Colonic mucosa (tissue), 4 donors: Measurements from ENCODE around the gene COL1A1. TPM values are rescaled to one million over a fixed set of nuclear protein-coding genes. Genes with fewer than 3 reads are reported as not detected.

Source experiments
- DNase-seq: peaks from one replicate; pipeline ENCODE4 v3.0.0-alpha.2; 2020
- H3K27ac ChIP-seq: fragments of 200-600 bp; one replicate; pipeline ENCODE4 v1.8.0; 2021
- H3K27me3 ChIP-seq: fragments of 200-600 bp; one replicate; pipeline ENCODE4 v1.8.0; 2021
- H3K36me3 ChIP-seq: fragments of 200-600 bp; one replicate; pipeline ENCODE4 v1.8.0; 2021
- H3K4me1 ChIP-seq: fragments of 200-600 bp; one replicate; pipeline ENCODE4 v1.8.0; 2021; ENCODE audit warnings: mild to moderate bottlenecking
- H3K4me3 ChIP-seq: fragments of 200-600 bp; one replicate; pipeline ENCODE4 v1.8.0; 2021
- H3K9ac ChIP-seq, 2 donors: one replicate each; pipeline ENCODE4 v1.7.0; 2013; ENCODE audit warnings: control low read depth in 2 of 2, low read depth in 2 of 2, low read length in 2 of 2
- H3K9me3 ChIP-seq: fragments of 200-600 bp; one replicate; pipeline ENCODE4 v1.8.0; 2021
- CTCF ChIP-seq: fragments of 200-600 bp; IDR thresholded peaks from one replicate; pipeline ENCODE4 v1.8.0; 2022; ENCODE audit warnings: antibody characterized with exemption, mild to moderate bottlenecking
- intact Hi-C: fragments of 100-400 bp; cut with DNase I; formaldehyde crosslinking; loops from one replicate; pipeline ENCODE4 v1.14.1; 2022
- total RNA-seq, 2 donors: library from RNA; stranded (reverse); fragmentation: NEBNext Ultra II Directional in 1 of 2; extraction: Animal tissue kit (Norgen Biotek cat#: 25700) in 1 of 2; gene quantifications; one replicate each; pipeline ENCODE4 v1.2.1, GENCODE V29; 2021
- donor health status: healthy.
- donor health status: DM: no; HTN: no; CAD: no.
- donor health status: DM: no; HTN: no; CAD: no.

COL1A1 gene
- total RNA-seq, 2 donors from 2014 or later = 74.7 to 127 TPM

GRCh38 chr17:50181591-50182560 lies 19.6 kb downstream of the COL1A1 start:
- Histone ChIP-seq H3K9ac (no peak overlapping the region), H3K4me1 (peaks cover 6% of the 10 kb centered on the region), H3K9me3 (no peaks in the 10 kb centered on the region), H3K4me3 (no peak overlapping the region), H3K27ac (no peak overlapping the region), H3K27me3 (no peaks in the 10 kb centered on the region), H3K36me3 (no peaks in the 10 kb centered on the region)
- intact Hi-C loops = no loop called here
- no peak for TF ChIP-seq CTCF
- no peak for DNase-seq

- peaks cover 6% of the 10 kb centered on the region for H3K4me1 ChIP-seq
- H3K27me3 ChIP-seq = no peaks in the 10 kb centered on the region
- TF ChIP-seq CTCF = no peak
- no peak overlapping the region for H3K4me3 ChIP-seq
- DNase-seq = no peak
- intact Hi-C loops = no loop called here
- H3K9ac ChIP-seq = no peak overlapping the region
- no peak overlapping the region for H3K27ac ChIP-seq
- H3K36me3 ChIP-seq = no peaks in the 10 kb centered on the region
- H3K9me3 ChIP-seq = no peaks in the 10 kb centered on the region
Measured at GRCh38 chr17:50181144-50181543, 20.3 kb downstream of the COL1A1 start.

GRCh38 chr17:50180620-50181019 lies 20.8 kb downstream of the COL1A1 start:
- DNase-seq = no peak
- H3K27ac ChIP-seq = no peak overlapping the region
- H3K36me3 ChIP-seq = no peaks in the 10 kb centered on the region
- H3K4me1 ChIP-seq = peaks cover 6% of the 10 kb centered on the region
- no peak overlapping the region for H3K4me3 ChIP-seq
- no peak for TF ChIP-seq CTCF
- intact Hi-C loops = no loop called here
- H3K27me3 ChIP-seq = no peaks in the 10 kb centered on the region
- H3K9ac ChIP-seq = no peak overlapping the region
- no peaks in the 10 kb centered on the region for H3K9me3 ChIP-seq

GRCh38 chr17:50180111-50180510 lies 21.3 kb downstream of the COL1A1 start:
- no peak for TF ChIP-seq CTCF
- peaks cover 6% of the 10 kb centered on the region for H3K4me1 ChIP-seq
- no peak for DNase-seq

GRCh38 chr17:50177983-50178834 lies 23.2 kb downstream of the COL1A1 start:
- no peak overlapping the region for H3K4me3 ChIP-seq

More at GRCh38 chr17:50180111-50180510, 21.3 kb downstream of the COL1A1 start:
- Histone ChIP-seq H3K27ac (no peak overlapping the region), H3K4me3 (no peak overlapping the region), H3K9me3 (no peaks in the 10 kb centered on the region), H3K9ac (no peak overlapping the region), H3K27me3 (no peaks in the 10 kb centered on the region), H3K36me3 (no peaks in the 10 kb centered on the region)
- intact Hi-C loops = no loop called here

More at GRCh38 chr17:50177983-50178834, 23.2 kb downstream of the COL1A1 start:
- Histone ChIP-seq H3K36me3 (no peaks in the 10 kb centered on the region), H3K27me3 (no peaks in the 10 kb centered on the region), H3K4me1 (peaks cover 6% of the 10 kb centered on the region), H3K9ac (peak overlapping the region; percentile 1 to 32), H3K9me3 (no peaks in the 10 kb centered on the region), H3K27ac (peak overlapping the region; percentile 41)
- peak; percentile 84 for DNase-seq
- intact Hi-C loops = no loop called here
- peak; percentile 22 for TF ChIP-seq CTCF
